HG02759 (cell line): ENCODE results near the gene GPR42.

Experiments
- ATAC-seq: cut with Tn5 transposase; IDR thresholded peaks from one replicate; pipeline ENCODE4 v1.9.1; 2021; ENCODE audit warnings: mild to moderate bottlenecking, moderate library complexity; ENCODE audit not compliant: unreplicated experiment

Gene GPR42, protein sequence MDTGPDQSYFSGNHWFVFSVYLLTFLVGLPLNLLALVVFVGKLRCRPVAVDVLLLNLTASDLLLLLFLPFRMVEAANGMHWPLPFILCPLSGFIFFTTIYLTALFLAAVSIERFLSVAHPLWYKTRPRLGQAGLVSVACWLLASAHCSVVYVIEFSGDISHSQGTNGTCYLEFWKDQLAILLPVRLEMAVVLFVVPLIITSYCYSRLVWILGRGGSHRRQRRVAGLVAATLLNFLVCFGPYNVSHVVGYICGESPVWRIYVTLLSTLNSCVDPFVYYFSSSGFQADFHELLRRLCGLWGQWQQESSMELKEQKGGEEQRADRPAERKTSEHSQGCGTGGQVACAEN

DNA sequence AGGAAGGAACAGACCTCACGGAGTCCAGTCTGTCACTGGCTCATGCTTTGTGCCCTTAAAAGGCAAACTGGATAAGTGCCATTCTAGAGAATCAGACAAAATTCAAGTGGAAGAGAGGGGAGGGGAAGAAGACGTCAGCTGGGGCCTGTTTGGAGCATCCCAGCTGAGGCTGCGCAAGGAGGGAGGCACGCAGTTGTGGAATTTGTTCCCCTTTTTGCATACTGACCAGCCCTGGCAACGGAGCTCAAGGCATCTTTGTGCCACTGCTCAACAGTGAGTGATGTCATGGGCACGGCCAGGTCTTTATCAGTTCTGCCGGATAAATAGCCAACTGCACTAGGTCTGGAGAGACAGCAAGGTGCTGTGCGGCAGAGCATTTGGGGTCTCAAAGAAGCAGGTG is at the start of gene GPR42:
Gene GPR42, plus strand, starts transcription at position 347 of the 400 bp plus-strand sequence. CDS start 292 bp downstream, outside the sequence.
- ATAC-seq, result no peak

DNA sequence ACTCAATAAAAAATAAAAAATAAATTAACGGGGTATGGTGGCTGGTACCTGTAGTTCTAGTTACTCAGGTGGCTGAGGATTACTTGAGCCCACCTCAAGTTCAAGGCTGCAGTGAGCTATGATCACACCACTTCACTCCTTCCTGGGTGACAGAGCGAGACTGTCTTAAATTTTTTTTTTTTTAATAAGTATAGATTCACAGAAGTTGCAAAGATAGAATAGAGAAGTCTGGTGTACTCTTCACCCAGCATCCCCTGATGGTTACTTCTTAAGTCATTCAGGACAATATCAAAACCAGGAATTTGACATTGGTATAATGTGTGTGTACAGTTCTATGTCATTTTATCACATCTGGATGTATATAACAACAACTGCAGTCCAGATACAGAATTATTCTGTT is 49.6 kb upstream of the GPR42 start:
- ATAC-seq, result no peak

DNA sequence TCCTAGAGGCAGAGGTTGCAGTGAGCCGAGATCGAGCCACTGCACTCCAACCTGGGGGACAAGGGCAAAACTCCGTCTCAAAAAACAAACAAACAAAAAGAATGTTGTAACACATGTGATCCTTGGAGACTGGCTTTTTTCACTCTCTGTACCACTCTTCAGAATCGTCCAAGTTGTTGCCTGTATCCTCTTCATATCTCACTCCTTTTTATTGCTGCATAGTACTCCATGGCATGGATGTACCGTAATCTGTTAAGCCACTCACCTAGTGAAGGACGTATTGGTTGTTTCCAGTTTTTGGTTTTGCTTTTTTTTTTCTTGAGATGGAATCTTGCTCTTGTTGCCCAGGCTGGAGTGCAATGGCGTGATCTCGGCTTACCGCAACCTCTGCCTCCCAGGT is 48.9 kb upstream of the GPR42 start:
- ATAC-seq, result no peak

DNA sequence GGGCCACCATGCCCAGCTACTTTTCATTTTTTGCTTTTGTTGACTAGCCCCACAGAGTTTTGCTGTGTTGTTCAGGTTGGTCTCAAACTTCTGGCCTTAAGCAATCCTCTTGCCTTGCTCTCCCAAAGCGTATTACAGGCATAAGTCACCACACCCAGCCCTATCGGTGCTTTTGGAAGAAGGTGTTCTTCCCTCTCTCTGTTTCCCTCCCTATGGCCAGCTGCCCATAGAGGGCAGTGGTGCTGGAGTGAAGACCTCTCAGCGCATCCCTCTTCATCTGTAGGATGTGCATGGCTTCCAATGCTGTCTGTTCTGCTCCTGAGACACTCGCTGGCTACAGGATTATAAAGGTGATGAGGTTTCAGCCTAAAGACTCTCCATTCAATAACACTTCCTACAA is 43.2 kb upstream of the GPR42 start:
- no peak for ATAC-seq

DNA sequence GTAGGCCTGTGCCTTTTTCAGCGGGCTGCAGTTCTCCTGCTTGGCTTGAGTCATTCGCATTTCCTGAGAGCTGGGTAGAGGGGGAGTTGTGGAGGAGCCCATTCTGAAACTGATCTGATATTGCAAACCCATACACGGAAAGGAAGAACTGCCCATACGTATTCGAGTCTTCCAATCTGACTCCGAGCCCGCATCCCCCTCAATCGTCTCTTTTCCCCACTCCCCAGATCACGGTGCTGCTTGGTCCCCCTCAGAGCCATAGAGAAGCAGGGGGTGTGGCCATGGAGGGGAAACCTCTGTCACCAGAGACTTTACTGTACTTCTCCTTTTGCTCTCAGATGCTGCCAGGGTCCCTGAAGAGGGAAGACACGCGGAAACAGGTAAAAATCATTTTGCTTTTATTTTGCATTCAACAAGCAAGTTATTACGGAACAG is 42.0 kb upstream of the GPR42 start, which contains the start of gene CD22:
Gene CD22, plus strand, starts transcription at position 337 of the 435 bp plus-strand sequence. CDS start 2,854 bp downstream, outside the sequence.
- no peak for ATAC-seq

DNA sequence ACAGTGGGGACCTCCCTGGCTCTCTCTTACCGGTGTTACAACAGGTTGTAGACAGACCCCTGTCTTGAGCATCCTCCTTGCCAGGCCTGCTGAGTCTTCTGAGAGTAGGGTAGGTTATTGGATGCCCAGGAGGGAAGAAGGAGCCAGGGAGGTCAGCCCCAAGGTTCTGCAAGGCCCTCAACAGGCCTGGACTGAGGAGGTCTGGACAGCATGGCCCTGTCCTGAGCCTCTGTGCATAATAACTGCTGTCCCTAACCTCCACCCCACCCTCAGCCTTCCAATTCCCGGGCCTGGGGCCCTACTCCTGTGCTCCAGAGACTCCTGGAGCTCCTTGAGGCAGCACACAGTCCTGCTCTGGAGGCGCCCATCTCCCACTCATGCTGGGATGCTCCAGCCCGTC is 41.5 kb upstream of the GPR42 start:
- no peak for ATAC-seq

DNA sequence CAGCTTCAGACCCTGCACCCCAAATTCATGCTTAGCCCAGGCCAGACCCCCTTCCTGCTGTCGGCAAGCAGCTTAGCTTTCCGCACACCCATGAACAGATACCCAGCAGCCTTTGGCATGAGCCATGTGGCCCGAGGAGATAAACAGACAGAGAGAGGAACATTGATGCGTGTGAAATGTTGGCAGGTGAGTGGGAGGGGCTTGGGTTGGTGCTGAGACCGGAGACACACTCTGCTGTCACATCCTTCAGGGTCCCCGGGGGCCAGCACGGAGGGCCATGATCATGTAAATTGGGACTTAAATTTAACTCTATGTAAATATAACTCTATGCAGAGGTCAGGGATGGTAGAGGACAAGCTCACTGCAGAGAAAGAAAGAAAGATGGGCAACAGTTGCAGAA is 40.4 kb upstream of the GPR42 start:
- peak; percentile 65 for ATAC-seq

DNA sequence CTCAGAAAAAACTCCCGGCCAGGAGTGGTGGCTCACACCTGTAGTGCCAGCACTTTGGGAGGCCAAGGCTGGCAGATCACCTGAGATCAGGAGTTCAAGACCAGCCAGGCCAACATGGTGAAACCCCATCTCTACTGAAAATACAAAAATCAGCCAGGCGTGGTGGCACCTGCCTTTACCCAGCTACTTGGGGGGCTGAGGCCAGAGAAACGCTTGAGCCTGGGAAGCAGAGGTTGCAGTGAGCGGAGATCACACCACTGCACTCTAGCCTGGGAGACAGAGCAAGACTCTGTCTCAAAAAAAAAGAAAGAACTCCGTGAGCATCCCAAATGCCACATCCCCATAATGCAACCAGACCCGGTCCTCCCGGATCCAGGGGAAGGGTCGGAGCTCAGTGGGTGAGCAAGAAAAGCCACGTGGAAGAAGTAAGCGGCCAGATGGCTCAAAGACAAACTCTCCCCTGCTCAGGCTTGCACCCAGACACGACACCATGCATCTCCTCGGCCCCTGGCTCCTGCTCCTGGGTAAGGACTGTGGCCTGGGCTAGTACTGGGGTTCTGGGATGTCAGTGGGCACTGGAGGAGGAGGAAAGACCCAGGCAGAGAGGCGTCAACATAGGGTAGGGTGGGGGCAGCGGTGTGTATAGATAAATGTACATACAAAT is 39.2 kb upstream of the GPR42 start:
- no peak for ATAC-seq

DNA sequence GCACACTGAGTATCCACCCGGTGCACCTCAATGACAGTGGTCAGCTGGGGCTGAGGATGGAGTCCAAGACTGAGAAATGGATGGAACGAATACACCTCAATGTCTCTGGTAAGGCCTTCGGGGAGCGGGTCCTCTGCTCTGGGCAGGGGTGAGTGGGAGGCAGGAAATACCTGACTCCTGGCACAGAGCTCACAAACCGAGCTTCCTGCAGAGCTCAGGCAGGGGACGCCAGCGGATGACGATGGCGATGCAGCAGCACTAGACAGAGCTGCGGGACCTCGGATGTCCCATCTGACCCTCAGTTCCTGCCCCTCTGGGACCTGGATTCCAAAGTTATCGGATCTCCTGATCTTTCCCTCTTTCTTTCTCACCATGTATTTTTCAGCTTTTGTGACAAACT is 38.1 kb upstream of the GPR42 start:
- no peak for ATAC-seq

DNA sequence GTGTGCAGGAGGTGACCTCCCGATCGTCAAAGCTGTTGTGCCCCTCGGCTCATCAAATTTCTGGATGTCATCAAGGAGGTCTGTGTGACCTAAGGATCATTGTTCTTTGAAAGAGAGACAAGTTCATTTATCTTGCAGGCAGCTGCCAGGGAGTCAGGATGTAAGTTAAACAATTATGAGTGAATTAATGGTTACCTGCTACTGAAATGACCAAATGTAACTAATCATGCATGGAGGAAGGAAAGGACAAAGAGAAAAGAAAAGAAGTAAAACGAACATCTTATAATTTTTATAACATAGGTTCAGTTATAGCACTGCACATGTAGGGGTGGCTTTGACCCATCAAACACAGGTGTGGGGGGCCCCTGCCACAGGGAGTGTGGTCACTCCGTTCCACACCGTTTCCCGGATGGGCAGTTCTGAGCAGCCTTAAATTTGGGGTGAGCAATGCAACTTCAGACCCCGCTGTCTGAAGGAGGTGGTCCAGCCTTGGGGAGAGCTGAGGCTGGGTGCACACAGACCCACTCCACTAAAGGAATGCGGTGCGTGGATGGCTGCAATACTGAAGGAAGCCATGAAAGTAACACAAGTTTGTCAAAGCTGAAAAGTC is 36.6 kb upstream of the GPR42 start:
- ATAC-seq, result no peak

DNA sequence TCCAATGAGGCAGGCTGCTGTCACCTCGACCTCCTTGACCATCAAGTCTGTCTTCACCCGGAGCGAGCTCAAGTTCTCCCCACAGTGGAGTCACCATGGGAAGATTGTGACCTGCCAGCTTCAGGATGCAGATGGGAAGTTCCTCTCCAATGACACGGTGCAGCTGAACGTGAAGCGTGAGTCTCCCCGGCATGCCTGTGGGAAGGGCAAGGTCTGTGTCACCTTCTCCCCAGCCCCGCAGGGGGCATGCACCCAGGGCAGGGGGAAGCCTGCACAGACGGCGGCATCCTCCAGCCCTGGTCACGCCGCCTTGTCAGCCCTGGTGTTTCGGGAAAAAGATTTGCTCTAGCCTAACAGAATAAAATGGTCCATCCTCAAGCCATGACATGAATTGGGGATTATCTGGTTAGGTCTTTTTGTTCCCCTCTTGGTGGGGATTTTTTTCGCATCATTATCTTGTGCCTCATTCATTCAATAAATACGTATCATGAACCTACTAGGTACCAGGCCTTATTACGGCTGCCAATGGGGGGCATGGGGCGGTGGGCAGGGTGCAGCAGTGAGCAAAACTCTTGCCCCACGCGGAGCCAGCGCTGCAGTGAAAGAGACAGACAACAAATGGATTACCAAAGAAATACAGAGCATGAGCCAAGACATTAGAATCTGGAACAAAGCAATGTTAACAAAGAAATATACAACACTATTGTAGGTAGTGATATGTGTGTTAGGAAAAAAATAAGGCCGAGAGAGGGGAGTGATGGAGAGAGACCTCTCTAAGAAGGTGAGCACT is 34.5 kb upstream of the GPR42 start:
- ATAC-seq, result no peak

DNA sequence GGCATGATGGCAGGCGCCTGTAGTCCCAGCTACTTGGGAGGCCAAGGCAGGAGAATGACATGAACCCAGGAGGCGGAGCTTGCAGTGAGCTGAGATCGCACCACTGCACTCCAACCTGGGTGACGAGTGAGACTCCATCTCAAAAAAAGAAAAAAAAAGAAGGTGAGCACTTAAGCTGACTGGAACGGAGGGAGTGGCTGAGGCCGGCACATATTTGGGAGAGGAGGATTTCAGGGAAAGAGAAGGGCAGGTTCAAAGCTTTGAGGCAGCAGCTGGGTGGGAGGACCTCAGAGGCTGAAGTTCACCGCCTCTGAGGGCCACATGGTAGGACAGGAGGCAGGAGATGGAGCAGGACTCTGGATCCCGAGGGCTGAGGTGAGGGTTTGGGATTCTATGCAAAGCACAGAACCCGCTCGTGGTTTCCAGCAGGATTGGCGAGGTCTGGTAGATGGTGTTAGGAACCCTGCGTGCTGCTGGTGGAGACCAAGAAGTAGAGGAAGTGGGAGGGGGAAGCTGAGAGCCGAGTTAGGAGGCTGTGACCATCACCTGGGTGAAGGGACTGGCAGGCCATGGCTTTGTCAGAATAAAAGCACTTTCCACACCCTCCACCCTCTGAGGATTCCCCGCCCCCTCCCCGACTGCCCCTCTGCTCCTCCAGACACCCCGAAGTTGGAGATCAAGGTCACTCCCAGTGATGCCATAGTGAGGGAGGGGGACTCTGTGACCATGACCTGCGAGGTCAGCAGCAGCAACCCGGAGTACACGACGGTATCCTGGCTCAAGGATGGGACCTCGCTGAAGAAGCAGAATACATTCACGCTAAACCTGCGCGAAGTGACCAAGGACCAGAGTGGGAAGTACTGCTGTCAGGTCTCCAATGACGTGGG is 33.5 kb upstream of the GPR42 start:
- no peak for ATAC-seq

DNA sequence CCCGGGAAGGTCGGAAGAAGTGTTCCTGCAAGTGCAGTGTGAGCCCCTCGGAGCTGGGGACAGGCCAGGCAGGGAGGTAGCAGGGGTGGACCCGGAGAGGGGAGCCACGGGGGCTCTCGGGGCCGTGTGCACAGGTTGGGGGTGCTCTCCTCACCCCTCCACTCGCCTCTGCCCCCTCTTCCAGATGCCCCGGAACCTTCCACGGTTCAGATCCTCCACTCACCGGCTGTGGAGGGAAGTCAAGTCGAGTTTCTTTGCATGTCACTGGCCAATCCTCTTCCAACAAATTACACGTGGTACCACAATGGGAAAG is 32.9 kb upstream of the GPR42 start:
- no peak for ATAC-seq

DNA sequence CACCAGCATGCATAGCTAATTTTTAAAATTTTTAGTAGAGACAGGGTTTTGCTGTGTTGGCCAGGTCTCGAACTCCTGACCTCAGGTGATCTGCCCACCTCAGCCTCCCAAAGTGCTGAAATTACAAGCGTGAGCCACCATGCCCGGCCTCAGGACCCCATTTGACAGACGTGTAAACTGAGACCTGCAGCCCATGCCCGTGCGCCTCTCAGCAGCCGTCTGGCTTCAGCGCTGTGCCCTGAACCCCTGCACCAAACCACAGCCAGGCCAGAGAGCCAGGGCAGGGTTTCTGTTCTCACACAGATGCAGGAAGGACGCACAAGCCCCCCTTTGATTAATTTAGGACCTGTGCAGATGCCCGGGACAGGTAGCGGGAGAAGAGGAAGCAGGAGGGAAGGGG is 30.4 kb upstream of the GPR42 start:
- no peak for ATAC-seq

DNA sequence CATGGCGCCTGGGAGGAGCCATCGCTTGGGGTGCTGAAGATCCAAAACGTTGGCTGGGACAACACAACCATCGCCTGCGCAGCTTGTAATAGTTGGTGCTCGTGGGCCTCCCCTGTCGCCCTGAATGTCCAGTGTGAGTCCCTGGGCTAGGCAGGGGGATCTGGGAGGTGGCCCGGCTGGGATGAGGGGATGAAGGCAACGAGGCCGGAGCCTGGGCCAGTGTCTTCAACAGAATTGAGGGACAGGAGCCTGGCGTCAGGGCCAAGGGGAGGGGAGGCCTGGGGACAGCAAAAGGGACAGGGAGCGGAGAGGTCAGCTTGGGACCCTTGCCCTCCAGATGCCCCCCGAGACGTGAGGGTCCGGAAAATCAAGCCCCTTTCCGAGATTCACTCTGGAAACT is 29.9 kb upstream of the GPR42 start:
- ATAC-seq, result no peak

DNA sequence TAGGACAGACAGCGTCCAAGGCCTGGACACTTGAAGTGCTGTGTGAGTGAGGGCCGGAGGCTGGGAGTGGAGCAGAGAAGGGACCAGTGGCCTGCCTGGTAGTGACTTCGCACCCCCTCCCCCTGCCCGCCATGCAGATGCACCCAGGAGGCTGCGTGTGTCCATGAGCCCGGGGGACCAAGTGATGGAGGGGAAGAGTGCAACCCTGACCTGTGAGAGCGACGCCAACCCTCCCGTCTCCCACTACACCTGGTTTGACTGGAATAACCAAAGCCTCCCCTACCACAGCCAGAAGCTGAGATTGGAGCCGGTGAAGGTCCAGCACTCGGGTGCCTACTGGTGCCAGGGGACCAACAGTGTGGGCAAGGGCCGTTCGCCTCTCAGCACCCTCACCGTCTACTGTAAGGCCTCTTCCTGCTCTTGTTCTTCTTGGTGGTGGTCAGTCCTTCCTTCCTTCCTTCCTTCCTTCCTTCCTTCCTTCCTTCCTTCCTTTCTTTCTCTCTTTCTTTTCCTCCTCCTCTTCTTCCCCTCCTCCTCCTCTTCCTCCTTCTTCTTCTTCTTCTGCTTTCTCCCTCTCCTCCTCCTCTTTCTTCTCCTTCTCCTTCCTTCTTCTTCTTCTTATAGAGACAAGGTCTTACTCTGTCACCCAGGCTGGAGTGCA is 29.2 kb upstream of the GPR42 start:
- no peak for ATAC-seq

DNA sequence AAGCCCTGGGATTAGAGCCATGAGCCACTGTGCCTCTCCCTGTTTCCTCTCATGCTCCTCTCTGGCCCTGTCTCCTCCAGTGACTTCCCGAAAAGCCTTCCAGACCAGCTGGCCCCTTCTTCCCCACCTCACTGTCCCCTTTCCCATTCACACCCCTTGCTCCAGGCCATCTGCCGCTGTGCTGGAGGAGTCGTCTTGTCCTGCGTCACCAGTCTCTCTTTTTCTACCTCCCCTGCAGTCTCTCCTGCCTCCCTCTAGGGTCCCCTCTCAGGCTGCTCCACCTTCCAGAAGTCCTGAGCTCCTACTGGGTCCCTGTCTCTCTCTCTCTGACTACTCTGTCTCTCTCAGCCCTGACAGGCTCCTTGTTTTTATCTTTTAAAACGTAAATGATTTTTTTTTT is 28.4 kb upstream of the GPR42 start:
- no peak for ATAC-seq

DNA sequence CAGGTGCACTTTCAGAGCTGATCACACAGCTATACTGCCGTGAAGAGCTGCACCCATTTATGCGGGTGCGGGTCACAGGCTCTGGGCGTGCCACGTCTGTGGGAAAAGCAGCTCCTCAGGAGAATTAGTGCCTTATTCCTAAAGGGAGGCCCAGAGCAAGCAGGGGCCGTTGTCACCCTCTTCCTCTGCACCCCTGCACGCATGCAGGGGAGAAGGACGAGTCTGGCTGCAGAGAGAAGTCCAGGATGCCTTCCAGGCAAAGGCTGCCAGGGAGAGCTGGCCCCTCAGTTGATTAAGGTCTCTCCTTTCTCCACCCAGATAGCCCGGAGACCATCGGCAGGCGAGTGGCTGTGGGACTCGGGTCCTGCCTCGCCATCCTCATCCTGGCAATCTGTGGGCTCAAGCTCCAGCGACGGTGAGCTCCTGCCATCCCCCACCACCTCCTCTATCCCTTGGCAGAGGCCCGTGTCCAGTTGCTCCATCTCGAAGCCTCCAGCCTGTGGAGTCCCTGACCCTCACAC is 26.3 kb upstream of the GPR42 start:
- no peak for ATAC-seq

DNA sequence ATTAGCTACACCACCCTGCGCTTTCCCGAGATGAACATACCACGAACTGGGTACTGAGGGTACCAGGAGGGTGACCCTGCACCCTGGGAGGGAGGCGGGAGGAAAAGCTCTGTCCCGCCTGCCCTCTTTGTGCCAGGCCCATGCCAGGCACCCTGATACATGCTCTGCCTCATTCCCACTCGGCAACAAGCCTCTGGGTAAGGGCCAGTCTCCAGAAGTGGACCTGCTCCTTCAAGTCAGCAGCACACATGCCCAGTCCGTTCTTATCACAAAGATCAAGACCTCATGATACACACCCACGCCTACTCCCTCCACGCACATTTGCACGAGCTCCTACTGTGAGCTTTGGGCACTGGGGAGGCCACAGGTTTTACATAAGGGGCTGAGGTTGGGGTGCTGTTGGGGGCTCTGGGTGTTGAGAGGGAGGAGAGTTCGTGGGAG is 25.2 kb upstream of the GPR42 start:
- no peak for ATAC-seq
